DND-41 (cell line): Measurements from ENCODE around the gene SOCS1.

ENCODE experiments used
- CTCF ChIP-seq: IDR thresholded peaks from 2 replicates; pipeline ENCODE4 v1.5.1; 2012; ENCODE audit warnings: borderline replicate concordance, low read length, moderate library complexity, mild to moderate bottlenecking; ENCODE audit not compliant: poor library complexity, severe bottlenecking; ENCODE audit errors: extremely low read depth
- EZH2 ChIP-seq: IDR thresholded peaks from 3 replicates; pipeline ENCODE4 v1.6.1; 2012; ENCODE audit warnings: borderline replicate concordance, low read depth, mild to moderate bottlenecking, moderate library complexity, low read length, inconsistent platforms; ENCODE audit not compliant: severe bottlenecking

GRCh38 chr16:11291091-11291703, 35.2 kb upstream of the SOCS1 start:
- TF ChIP-seq CTCF (no peak), EZH2 (no peak)
